ENCODE results near the gene ZNF865.

The ZNF865 gene

DNA sequence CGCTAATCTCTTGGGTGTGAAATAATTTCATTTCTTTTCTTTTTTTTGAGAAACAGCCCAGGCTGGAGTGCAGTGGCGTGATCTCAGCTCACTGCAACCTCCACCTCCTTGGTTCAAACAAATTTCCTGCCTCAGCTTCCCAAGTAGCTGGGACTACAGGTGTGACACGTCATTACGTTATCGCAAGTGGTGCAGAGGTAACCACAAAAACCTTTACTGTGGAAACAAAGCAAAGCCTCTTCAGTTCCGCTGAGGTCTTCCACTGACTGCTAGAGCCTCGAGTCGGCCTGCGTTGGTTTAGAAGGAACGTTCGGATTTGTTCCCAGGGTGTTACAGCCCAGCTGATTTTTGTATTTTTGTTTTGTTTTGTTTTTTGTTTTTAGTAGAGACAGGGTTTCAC, 20.9 kb downstream of the ZNF865 start:
- DNase-seq: no peak

DNA sequence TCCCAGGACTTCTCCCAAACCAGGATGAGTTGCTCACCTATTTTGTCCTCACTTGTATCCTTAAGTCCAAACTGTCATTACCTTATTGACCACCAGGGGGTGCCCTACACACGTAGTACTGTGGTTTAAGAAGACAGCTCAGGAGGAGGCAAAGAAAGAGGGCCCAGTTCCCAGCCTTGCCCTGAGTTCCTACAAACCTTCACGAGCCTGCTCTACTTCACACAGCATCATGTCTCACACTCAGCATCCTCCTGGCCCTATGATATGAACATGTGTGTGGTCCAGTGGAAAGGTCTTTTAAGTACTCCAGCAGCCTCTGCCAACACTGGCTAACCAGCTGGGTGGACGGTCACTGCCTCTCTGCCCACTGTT, 27.0 kb downstream of the ZNF865 start:
- peak; percentile 83 for DNase-seq

DNA sequence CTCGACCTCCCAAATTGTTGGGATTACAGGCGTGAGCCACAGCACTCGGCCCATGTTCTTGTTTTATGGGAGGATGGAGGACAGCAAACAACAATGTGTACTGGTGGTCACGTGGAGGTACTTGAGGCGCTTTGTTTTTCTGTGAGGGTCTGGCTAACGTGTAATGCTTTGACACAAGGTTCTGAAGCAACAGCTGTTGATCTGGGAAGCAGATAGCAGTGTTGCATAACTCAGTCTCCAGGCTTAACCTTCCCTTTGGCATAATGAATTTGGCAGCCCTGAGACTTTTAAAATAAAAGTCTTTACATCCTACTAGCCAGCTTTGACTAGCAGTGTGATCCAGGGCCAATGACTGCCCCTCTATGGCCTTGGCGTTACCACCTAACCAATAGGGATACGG, 28.4 kb downstream of the ZNF865 start:
- no peak for DNase-seq

DNA sequence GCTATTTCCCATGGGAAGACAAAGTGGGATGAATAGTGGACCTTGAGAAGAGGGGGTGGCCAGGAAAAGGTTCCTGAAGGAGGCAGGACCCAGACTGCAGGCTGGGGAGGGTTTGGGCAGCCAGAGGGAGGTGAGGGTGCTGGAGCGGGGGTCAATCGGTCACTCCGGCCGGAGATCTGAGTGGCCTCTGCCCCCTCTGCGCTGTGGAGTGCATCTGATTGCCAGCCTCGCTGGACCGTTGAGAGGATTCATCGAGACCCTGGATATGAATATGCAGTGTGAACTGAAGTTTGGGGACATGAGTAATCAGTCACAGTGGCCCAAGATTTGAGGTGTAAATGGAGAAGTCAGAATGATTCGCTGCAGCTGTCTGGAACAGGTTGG, 29.9 kb downstream of the ZNF865 start:
- DNase-seq: no peak

DNA sequence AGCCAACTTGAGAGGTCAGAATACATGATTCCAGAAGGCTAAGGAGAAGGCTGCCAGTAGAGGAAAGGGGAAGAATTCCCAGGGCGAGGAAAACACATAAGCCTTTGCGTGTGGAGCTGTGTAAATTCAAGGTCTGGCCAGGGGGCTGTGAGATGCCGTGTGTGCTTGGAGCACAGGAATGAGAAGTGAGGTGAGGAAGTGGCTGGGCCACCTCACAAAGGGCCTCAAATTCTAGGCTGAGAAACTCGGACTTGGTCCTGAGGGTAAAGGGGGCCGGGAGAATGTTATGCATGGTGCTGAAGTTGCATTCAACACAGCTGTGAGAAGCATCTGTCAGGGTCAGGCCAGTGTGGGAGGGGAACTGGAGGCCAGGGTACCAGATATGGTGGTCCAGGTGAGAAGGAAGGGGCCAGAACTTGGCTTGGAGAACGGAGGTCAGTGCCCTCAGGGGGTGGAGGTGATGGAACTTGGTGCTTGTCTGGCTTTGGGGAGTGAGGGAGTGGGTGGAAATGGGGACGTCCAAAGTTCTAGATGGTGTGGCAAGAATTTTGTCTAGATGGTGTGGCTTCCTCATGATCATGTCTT, 30.5 kb downstream of the ZNF865 start:
- DNase-seq: no peak

DNA sequence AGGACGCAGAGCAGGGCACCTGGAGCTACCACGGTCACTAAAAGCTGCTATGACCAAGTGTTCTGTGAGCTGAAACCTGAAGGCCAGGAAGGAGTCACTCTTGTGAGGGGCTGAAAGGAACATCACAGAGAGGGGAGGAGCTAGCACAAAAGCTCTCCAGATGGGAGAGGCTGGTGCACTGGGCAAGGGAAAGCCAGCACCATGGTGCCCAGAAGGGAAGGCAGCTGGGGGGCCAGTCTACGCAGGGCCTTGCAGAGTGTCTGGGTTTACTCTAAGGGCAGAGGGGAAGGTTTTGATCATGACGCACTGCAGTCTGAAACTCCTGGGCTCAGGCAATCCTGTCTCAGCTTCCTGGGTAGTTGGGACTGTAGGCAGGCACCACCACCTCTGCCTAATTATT, 31.3 kb downstream of the ZNF865 start:
- no peak for DNase-seq

DNA sequence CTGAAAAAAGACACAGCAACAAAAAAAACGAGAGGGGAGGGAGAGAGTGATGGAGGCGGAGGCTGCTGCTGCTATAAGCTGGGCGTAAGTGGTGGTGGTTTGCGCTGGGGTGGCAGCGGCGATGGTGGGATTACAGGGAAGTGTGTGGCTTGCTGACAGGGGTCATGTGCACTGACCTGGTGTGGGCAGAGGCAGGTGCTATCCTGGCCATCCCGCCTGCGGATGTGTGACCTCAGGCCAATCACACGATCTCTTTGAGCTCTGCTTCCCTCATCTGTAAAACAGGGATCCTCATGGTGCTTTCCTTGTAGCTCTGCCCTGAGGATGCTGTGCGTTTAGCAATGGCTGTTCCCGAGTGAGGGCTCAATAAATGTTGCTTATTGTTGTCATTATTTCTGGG, 32.1 kb downstream of the ZNF865 start:
- DNase-seq: no peak

DNA sequence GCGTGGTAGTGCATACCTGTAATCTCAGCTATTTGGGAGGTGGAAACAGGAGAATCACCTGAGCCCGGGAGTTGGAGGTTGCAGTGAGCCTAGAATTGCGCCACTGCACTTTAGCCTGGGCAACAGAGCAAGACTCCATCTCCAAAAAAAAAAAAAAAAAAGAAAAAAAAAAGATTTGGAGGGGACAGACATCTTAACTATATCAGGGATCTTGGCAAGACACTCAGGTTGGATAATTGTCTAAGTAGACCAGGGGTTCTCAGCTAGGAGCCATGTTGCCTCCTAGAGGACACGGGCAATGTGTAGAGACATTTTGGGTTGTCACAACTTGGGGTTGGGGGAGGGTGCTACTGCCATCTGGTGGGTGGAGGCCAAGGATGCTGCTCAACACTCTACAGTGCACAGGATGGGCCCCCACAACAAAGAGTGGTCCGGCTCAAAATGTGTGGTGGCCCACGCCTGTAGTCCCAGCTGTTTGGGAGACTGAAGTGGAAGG, 33.5 kb downstream of the ZNF865 start:
- no peak for DNase-seq

DNA sequence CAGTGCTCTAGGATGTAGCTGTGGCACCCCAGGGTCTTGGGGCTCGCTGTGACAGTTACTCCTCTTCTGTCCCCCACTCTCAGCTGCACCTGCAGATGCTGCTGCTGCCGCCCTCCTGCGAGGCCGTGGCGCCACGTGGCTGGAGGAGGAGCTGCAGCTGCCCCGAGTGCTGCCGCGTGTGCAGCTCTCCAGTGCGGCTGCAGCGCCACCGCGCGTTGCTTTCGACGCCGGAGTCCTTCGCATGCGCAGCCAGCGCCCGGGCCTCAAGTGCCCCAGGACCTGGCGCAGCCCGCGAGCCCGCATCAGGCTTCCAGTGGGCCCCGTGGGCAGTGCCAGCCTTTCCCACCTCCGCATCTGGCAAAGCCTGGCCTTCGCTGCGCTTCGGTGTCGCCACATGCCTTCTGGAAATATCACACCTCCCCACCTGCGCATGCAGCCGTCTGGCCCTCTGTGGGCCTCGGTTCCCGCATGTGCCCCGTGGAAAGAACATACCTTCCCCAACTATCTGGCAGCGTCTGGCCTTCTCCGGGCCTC, 34.7 kb downstream of the ZNF865 start:
- DNase-seq: peak; percentile 34

DNA sequence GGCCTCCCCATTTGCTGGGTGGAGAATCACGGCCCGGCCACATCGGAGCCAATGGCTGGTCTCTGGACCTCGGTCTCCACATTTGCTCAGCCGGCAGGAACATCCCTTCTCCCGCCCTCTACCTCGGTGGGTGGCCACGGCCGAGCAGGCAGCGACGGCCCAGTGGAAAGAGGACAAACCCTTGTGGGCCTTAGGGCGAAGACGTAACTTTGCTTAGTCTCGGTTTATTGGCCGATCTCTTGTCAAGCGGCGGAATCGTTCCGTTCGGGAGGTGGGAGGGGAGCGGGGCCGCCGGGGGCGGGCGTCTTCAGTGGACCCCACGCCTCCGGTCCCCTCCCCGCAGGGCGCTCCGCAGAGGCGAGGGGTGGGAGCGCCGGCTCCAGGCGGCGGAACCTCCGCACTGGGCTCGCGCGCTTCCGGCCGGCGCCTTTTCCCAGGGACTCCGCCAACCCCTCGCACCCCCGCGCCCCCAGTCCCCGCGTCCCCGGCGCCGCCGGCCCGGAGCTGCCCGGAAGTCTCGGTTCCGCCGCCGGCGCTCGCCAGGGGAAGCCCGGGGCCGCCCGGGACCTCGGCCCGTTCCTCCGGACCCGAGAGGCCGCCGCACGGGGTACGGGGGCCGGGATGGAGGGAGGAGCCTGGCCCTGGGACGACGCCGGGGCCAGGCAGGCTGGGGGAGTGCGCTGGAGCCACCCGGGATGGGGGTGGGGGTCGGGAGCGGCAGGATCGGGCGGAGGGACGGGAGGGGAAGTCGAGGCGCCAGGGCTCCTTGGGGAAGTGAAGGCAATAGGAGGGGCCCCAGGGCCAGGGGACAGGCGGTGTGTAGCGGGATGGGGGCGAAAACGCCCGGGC, 35.4 kb downstream of the ZNF865 start, which contains the start of gene ZNF580:
Gene ZNF580 (plus strand): TSS at position 426 of the 849 bp plus-strand sequence. CDS start 1,507 bp downstream, outside the sequence.
- peak; percentile 42 for DNase-seq

DNA sequence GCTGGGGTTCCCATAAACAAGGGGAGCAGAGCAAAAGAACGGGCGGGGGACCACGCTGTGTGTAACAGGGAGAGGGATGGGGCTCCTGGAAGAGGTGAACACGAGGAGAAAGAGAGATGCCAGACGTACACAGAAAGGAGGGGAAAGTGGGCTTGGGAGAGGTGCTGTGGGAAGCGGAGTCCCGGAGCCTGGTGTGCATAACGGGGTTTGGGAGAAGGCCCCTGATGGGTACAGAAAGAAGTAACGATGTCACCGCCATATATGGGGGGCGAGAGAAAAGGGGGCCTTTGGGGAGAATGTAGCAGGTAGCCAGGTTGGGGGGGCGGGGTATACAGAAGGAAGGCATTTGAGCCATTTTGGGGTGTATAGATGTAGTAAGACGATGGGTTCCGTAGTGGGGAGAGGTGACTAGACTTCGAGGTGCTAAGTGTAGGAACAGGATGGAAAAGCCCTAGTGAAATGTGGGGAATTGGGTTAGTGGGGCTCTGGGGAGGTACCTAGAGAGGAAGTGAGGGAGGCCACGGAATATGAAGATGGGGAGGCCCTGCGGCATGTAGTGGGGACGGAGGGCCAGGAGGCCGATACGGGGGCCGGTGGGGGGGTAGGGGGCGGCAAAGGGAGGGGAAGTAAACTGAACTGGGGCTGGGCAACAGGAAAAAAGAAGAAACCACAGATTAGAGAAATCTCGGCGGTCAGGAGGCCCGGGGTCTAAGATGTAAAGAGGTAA, 36.1 kb downstream of the ZNF865 start:
- DNase-seq: no peak

DNA sequence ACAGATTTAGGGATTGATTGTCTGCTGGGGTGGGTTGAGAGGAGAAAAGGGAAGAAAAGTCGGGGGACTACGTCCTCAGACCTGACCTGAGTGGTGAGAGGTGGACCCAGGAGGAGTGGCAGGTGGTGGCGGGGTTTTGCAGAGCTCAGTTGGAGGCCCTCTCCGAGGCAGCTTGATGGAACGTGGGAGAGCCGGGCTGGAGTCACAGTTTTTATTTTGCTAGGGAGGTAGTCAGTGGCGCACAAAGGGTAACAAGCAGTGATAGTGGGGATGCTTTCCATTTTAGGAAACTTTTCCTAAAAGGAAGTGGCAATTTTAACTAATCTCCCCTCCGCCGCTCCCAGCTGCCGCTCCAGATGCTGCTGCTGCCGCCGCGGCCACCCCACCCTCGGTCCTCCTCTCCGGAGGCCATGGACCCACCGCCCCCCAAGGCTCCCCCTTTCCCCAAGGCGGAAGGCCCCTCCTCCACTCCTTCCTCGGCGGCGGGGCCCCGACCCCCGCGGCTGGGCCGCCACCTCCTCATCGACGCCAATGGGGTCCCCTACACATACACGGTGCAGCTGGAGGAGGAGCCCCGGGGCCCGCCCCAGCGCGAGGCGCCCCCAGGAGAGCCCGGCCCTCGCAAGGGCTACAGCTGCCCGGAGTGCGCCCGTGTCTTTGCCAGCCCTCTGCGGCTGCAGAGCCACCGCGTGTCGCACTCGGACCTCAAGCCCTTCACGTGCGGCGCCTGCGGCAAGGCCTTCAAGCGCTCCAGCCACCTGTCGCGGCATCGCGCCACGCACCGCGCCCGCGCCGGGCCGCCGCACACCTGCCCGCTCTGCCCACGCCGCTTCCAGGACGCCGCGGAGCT, 36.9 kb downstream of the ZNF865 start:
- no peak for DNase-seq

DNA sequence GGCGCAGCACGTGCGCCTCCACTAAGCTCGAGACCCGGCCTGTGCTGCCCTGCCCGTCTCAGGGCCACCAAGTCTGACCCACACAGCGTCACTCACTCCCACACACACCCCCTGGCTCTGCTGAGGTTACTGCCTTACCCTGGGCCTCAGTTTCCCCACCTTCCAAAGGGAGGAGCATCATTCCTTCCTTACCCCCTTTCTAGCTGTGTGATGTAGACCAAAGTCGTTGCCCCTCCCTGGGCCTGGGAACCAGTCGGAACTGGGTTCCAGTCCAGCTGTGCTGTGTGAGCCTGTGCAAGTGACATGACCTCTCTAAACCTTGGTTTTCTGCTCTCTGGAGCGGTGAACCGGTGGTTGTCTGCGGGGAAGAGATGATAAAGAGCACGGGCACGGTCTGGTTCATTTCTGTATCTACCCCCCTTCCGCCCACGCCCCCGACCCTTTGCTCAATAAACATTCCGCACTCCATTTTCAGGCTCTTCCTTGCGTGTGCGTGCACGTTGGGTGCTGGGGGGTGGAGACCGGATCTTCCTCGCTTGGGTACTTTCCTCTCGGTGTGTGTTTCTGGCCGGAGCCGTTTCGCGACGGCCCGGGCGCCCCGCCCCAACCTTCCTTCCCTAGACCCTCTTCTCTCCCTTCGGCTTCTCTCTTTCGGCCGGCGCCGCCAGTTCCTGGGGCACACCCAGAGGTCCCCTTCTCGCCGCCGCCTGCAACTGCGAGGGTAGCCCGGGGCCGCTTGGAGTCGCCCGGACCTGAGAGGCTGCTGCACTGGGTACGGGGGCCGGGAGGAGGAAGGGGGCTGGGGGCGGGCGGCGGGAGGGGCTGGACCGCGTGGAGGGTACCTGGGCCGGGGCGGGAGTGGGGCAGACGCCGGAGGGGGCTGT, 37.8 kb downstream of the ZNF865 start, which contains the start of gene ZNF581:
Gene ZNF581 (plus strand): TSS at position 647 of the 884 bp plus-strand sequence. CDS start 923 bp downstream, outside the sequence.
- DNase-seq: peak; percentile 50

DNA sequence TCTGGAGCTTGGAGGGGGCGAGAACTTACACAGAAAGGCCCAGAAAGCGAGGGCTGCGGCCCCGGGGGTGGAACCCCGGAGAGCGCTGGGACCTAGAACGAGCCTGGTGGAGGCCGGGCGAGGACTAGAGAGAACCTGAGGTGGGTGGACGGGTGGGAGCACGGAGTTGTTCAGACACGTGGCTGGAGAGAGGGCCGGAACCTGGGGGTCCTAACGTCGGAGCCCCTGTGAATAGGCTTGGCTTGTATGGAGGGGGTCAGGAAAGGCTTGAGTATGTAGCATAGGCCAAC, 38.4 kb downstream of the ZNF865 start:
- peak; percentile 16 for DNase-seq

DNA sequence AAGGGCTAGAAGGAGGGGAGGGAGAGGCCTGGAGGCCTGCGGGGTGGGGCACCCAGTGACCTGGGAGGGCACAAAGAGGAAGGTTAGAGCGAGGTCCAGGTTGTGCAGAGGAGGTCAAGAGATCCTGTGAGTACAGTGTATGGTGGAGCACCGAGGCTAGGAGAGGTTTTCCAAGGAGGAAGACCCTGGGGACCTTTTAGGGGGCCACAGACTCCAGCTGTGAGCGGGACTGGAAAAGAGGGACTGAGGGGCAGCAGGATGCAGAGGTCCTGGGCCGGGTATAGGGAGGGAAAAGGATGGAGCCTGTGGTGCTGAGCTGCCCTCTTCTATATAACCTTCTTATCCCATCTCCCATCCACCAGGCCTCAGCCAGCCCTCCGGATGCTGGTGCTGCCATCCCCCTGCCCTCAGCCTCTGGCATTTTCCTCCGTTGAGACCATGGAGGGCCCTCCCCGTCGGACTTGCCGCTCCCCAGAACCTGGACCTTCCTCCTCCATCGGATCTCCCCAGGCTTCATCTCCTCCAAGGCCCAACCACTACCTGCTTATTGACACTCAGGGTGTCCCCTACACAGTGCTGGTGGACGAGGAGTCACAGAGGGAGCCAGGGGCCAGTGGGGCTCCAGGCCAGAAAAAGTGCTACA, 38.9 kb downstream of the ZNF865 start:
- DNase-seq: no peak

DNA sequence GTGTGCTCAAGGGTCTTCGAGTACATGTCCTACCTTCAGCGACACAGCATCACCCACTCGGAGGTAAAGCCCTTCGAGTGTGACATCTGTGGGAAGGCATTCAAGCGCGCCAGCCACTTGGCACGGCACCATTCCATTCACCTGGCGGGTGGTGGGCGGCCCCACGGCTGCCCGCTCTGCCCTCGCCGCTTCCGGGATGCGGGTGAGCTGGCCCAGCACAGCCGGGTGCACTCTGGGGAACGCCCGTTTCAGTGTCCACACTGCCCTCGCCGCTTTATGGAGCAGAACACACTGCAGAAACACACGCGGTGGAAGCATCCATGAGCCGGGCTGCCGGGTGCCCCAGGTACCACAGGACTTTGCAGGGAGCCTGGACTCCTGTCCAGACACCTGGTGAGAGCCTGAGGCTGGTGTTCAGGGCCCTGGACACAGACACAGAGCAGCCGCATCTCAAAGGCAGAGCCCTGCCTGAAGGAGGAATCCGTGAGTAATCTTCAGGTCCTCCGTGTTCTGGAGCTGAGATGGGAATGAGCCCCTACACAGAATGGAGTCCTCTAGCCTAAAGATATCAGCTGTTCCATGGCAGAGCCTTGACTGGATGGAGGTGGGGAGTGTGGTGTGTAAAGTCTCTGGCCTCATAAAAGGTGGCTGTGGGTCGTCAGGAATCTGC, 39.5 kb downstream of the ZNF865 start:
- DNase-seq: no peak

DNA sequence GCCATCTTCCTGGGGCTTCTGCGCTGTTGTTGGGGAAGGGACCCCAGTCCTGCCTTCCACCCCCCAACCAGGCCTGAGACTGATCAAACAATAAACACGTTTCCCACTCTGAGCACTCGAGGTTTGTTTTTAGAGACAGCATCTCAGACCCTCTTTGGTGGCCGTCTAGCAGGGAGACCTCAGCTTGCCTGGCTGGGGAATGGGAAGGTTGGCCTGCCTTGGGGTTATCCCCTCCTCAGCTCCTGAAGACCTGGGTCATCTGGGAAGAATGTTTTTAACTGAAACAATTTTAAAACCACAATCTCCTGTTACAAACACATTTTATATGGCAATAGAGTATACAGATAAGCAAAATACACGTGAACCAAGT, 40.0 kb downstream of the ZNF865 start:
- DNase-seq: no peak

DNA sequence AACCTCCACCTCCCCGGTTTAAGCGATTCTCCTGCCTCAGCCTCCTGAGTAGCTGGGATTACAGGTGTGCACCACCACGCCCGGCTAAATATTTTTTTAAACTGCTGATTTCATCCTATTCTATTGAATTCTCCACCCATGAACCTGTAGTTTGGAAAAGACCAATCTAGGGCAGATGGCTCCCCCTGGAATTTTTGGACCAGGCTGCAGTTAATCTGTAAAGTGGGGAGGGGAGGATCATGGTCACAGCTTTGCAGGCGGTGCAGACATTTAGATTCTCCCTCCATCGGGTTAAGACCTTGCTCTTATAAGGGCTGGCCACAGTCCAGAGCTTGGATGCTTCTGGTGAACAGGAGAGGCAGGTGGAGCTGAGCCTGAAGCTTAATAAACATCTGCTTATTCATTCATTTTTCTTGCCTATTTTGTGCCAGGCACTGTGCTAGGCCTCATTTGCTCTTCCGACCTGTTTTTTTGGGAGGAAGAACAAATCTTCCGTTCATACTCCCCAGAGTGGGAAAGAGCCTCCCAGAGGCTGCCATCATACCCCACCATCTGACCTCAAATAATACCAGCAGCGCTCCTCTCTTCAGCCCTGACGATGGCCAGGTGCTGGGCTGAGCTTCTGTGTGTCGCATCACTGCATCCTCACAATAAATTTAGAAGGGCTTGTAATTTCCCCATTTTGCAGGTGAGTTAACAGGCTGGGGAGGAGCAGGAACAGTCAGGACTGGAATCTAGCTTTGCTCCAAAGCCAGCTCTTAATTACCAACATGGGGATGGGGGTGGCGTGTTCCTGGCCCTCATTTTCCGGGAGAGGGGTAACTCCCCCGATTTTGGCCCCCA, 41.7 kb downstream of the ZNF865 start:
- peak; percentile 24 for DNase-seq

Measured in NCI-H1105 treated with DMSO at 0.1 percent for 48 hours (cell line).